DND-41 (cell line): ENCODE data around the gene SLC3A2.

Experiments used
- ATAC-seq: fragments of 200-7000 bp; cut with Tn5 transposase; 3 replicates; pipeline ENCODE4 v1.9.1; 2021; ENCODE audit warnings: low read depth; ENCODE audit not compliant: insufficient read depth
- DNase-seq: peaks from one replicate; pipeline ENCODE4 v3.0.0-alpha.2; 2020
- H2AFZ ChIP-seq: 2 replicates; pipeline ENCODE4 v1.6.0; 2012; ENCODE audit warnings: low read depth, low read length
- H3K27ac ChIP-seq: 2 replicates; pipeline ENCODE4 v1.5.1; 2012; ENCODE audit warnings: low read length, inconsistent platforms
- H3K27me3 ChIP-seq: fragments of 200-600 bp; sonication (generic); 2 replicates; pipeline ENCODE4 v1.6.0; 2012; ENCODE audit warnings: low read length, mild to moderate bottlenecking, inconsistent platforms; ENCODE audit not compliant: insufficient read depth, poor library complexity
- H3K36me3 ChIP-seq: 2 replicates; pipeline ENCODE4 v1.5.1; 2012; ENCODE audit warnings: low read length, inconsistent platforms; ENCODE audit not compliant: insufficient read depth
- H3K4me1 ChIP-seq: 2 replicates; pipeline ENCODE4 v1.5.1; 2012; ENCODE audit warnings: mild to moderate bottlenecking, low read length; ENCODE audit not compliant: insufficient read depth
- H3K4me2 ChIP-seq: 2 replicates; pipeline ENCODE4 v1.6.0; 2012; ENCODE audit warnings: mild to moderate bottlenecking, moderate library complexity, low read length, inconsistent platforms; ENCODE audit not compliant: insufficient read depth
- H3K4me3 ChIP-seq, 2 experiments: fragments of 200-600 bp in 1 of 2; shearing (Covaris generic) in 1 of 2; 2 replicates each; pipeline ENCODE4 v1.5.1; 2012 to 2016; ENCODE audit warnings: inconsistent platforms in 2 of 2, low read length in 2 of 2, mild to moderate bottlenecking in 2 of 2, low read depth in 1 of 2, moderate library complexity in 1 of 2
- H3K79me2 ChIP-seq: 2 replicates; pipeline ENCODE4 v1.6.0; 2012; ENCODE audit warnings: low read length, inconsistent platforms; ENCODE audit not compliant: insufficient read depth
- H3K9ac ChIP-seq: 2 replicates; pipeline ENCODE4 v1.6.0; 2012; ENCODE audit warnings: low read depth, mild to moderate bottlenecking, inconsistent platforms, low read length, moderate library complexity
- H3K9me3 ChIP-seq: 2 replicates; pipeline ENCODE4 v1.5.1; 2012; ENCODE audit warnings: low read length, moderate library complexity, mild to moderate bottlenecking, inconsistent platforms; ENCODE audit not compliant: insufficient read depth, severe bottlenecking
- H4K20me1 ChIP-seq: 2 replicates; pipeline ENCODE4 v1.6.0; 2012; ENCODE audit warnings: low read length; ENCODE audit not compliant: insufficient read depth
- EZH2 ChIP-seq: IDR thresholded peaks from 3 replicates; pipeline ENCODE4 v1.6.1; 2012; ENCODE audit warnings: borderline replicate concordance, low read depth, mild to moderate bottlenecking, moderate library complexity, low read length, inconsistent platforms; ENCODE audit not compliant: severe bottlenecking
- TF ChIP-seq, protein P1 (sequence below): IDR thresholded peaks from 2 replicates; pipeline ENCODE4 v1.5.1; 2012; ENCODE audit warnings: borderline replicate concordance, low read length, moderate library complexity, mild to moderate bottlenecking; ENCODE audit not compliant: poor library complexity, severe bottlenecking; ENCODE audit errors: extremely low read depth

SLC3A2 gene

DNA sequence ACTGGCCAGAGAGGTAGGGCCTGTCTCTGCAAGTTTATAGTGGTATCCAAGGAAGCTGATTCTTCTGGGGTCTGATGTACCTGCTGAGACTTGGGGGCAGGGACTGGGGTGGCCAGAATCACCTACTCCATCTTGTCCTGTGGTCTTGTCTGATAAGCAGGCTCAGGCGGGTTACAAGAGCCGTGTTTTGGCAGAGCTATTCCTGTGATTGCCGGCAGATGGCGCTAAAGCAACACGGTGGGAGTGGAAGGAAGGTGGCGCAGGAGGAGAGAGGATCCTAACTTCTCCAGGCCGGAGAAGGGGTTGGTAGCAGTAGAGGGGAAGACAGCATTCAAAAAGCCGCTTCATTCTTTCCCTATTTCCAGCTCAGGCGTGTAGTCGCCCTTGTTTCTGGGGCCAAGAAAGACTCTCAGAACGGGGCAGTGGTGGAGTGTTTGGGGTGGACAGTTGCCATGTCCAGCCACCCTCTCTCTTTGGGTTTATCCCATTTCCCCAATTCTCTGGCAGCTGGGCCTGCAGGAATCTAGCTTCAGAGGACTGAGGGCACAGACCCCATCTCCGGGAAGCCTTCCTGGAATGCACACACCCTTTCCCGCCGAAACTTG lies 25.3 kb downstream of the SLC3A2 start:
- DNase-seq (peak; percentile 79), ATAC-seq (peak; percentile 95)
- TF ChIP-seq EZH2 = no peak
- TF ChIP-seq, protein P1, sequence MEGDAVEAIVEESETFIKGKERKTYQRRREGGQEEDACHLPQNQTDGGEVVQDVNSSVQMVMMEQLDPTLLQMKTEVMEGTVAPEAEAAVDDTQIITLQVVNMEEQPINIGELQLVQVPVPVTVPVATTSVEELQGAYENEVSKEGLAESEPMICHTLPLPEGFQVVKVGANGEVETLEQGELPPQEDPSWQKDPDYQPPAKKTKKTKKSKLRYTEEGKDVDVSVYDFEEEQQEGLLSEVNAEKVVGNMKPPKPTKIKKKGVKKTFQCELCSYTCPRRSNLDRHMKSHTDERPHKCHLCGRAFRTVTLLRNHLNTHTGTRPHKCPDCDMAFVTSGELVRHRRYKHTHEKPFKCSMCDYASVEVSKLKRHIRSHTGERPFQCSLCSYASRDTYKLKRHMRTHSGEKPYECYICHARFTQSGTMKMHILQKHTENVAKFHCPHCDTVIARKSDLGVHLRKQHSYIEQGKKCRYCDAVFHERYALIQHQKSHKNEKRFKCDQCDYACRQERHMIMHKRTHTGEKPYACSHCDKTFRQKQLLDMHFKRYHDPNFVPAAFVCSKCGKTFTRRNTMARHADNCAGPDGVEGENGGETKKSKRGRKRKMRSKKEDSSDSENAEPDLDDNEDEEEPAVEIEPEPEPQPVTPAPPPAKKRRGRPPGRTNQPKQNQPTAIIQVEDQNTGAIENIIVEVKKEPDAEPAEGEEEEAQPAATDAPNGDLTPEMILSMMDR = peak; percentile 100
- Histone ChIP-seq H3K79me2 (no peaks in the 10 kb centered on the region), H3K27ac (no peak overlapping the region), H3K36me3 (no peaks in the 10 kb centered on the region), H4K20me1 (peaks cover 4% of the 10 kb centered on the region; the same call in 1 of the 2 replicates), H3K4me3 (no peak overlapping the region), H3K4me1 (peaks cover 1% of the 10 kb centered on the region; the same call in 1 of the 2 replicates), H3K9ac (no peak overlapping the region), H2AFZ (no peak overlapping the region), H3K9me3 (no peaks in the 10 kb centered on the region), H3K4me2 (no peak overlapping the region), H3K27me3 (peaks cover 35% of the 10 kb centered on the region)

DNA sequence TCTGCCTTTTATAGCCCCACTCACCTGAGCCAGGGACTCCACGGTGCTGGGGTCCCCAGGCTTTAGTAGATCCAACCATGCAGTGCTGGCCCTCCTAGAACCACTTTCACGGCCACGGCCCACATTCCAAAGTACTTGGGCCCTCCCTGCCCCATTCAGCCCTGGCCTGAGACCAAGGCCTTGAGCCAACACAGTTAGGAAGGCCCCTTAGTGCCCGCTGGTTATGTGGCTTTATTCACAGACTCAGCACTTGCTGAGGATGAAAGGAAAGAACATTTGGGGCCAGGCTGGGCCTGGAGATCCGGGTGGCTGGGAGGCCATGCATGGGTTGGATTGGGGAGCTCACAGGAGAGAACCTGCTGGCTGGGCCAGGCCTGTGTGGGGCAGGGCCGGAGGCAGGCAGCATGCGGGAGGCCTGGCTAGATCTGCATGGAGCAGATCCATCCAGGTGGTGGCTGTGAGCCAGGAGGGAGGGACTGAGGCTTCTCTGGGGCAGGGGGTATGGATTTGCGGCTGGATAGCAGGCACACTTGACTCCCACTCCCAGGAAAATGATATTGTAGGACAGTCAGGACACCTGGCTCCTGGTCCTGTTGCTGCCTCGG lies 27.9 kb downstream of the SLC3A2 start:
- no peaks in the 10 kb centered on the region for H3K36me3 ChIP-seq
- no peak overlapping the region for H3K4me3 ChIP-seq
- peaks cover 16% of the 10 kb centered on the region for H3K27me3 ChIP-seq
- peaks cover 4% of the 10 kb centered on the region for H3K4me1 ChIP-seq
- H3K9ac ChIP-seq = no peak overlapping the region
- no peak overlapping the region for H3K27ac ChIP-seq
- no peak overlapping the region for H3K4me2 ChIP-seq
- no peak overlapping the region for H2AFZ ChIP-seq
- DNase-seq (no peak), ATAC-seq (no peak)
- TF ChIP-seq EZH2 = no peak
- TF ChIP-seq, protein P1 = no peak
- no peaks in the 10 kb centered on the region for H3K9me3 ChIP-seq
- H4K20me1 ChIP-seq = peaks cover 6% of the 10 kb centered on the region; the same call in 1 of the 2 replicates
- H3K79me2 ChIP-seq = no peaks in the 10 kb centered on the region

DNA sequence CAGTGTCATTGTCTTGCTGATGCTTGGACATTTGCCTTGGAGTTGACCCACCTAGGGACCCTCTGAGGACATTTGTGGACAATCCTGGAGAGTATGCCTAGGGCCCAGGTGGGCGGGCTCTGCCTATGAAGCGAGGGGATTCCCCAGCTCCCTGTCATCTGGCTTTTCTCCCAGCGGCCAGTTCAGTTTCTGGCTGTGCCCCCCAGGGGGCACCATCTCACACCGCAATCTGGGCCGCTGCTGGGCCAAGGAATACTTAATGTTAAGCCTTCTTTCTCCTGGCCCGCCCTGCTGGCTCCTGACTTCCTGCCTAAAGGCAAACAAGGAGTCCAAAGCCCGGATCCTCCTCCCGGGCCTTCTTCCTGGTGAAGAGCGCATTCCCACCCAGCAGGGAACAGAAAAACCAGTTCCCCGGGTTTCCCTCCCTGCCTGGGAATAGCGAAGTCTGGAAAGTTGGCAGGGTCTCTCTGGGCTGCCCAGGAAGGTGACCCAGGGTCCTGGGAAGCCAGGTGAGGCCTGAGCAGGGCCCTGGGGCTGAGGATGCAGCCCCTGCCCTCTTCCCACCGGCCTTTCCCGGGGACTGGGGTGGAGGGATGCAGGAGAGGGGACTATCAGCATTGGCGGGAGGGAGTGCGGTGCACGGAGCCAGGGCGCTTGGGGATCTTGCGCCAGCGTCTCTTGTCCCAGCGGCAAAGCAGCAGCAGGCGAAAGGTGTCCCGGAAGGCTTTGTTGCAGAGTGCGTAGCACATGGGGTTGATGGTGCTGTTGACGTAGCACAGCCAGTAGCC lies 28.6 kb downstream of the SLC3A2 start:
- H3K4me3 ChIP-seq = no peak overlapping the region
- H3K27ac ChIP-seq = no peak overlapping the region
- DNase-seq (no peak), ATAC-seq (no peak)
- H4K20me1 ChIP-seq = peaks cover 6% of the 10 kb centered on the region; the same call in 1 of the 2 replicates
- H3K4me1 ChIP-seq = peaks cover 4% of the 10 kb centered on the region
- no peak overlapping the region for H3K9ac ChIP-seq
- no peaks in the 10 kb centered on the region for H3K36me3 ChIP-seq
- H3K27me3 ChIP-seq = peaks cover 13% of the 10 kb centered on the region
- no peak overlapping the region for H3K4me2 ChIP-seq
- no peak for TF ChIP-seq EZH2
- TF ChIP-seq, protein P1 = peak; percentile 52
- H3K79me2 ChIP-seq = no peaks in the 10 kb centered on the region
- no peaks in the 10 kb centered on the region for H3K9me3 ChIP-seq
- no peak overlapping the region for H2AFZ ChIP-seq
